Caco-2 (cell line): ENCODE data around the gene PI4K2B. TPM values are rescaled to one million over a fixed set of nuclear protein-coding genes. Genes with fewer than 3 reads are reported as not detected.

Experiments used
- BruUV-seq: library from RNA; stranded (reverse); fragments of 400-500 nt; replicated peaks from 2 replicates; lab custom pipeline; 2021; lab: Mats Ljungman, UMichigan
- CTCF ChIA-PET: fragments of 300-600 bp; sonication (Branson Sonifier 250); formaldehyde crosslinking; loops from one replicate; lab custom pipeline; 2022; ENCODE audit warnings: antibody characterized with exemption; lab: Charles Lee
- POLR2A ChIA-PET: fragments of 300-600 bp; sonication (Branson Sonifier 250); formaldehyde crosslinking; loops from one replicate; lab custom pipeline; 2022; ENCODE audit warnings: antibody characterized with exemption; lab: Charles Lee
- DNase-seq, 2 experiments: peaks; one replicate each; pipeline versions ENCODE4 v3.0.0 to v3.0.0-alpha.2; 2020 to 2022
- H3K27me3 ChIP-seq: replicated peaks from 2 replicates; pipeline ENCODE4 v1.6.0; 2011; ENCODE audit warnings: low read length; ENCODE audit not compliant: control insufficient read depth, insufficient read depth
- H3K36me3 ChIP-seq: 2 replicates; pipeline ENCODE4 v1.5.1; 2011; ENCODE audit warnings: low read length; ENCODE audit not compliant: control insufficient read depth, insufficient read depth
- H3K4me1 ChIP-seq: fragments of 250-450 bp; sonication (Bioruptor Pico); 2 replicates; pipeline ENCODE4 v1.5.1; 2020; ENCODE audit warnings: mild to moderate bottlenecking
- H3K4me3 ChIP-seq: 2 replicates; pipeline ENCODE4 v1.5.1; 2011; ENCODE audit warnings: low read depth, mild to moderate bottlenecking, control low read depth, low read length
- H3K9me3 ChIP-seq: fragments of 250-450 bp; sonication (Bioruptor Pico); 2 replicates; pipeline ENCODE4 v1.5.1; 2020; ENCODE audit warnings: mild to moderate bottlenecking, moderate library complexity
- H3K27ac Mint-ChIP-seq: one replicate; pipeline ENCODE4 v1.8.0; 2022; ENCODE audit warnings: mixed read lengths; ENCODE audit not compliant: unreplicated experiment
- H3K27me3 Mint-ChIP-seq: one replicate; pipeline ENCODE4 v1.8.0; 2022; ENCODE audit warnings: mixed read lengths; ENCODE audit not compliant: insufficient read depth, unreplicated experiment
- H3K36me3 Mint-ChIP-seq: one replicate; pipeline ENCODE4 v1.8.0; 2022; ENCODE audit warnings: mild to moderate bottlenecking, mixed read lengths; ENCODE audit not compliant: insufficient read depth, unreplicated experiment
- H3K4me1 Mint-ChIP-seq: one replicate; pipeline ENCODE4 v1.8.0; 2022; ENCODE audit warnings: low read depth, mixed read lengths; ENCODE audit not compliant: unreplicated experiment
- H3K4me3 Mint-ChIP-seq: one replicate; pipeline ENCODE4 v1.8.0; 2022; ENCODE audit warnings: mild to moderate bottlenecking, moderate library complexity, mixed read lengths; ENCODE audit not compliant: unreplicated experiment
- H3K9me3 Mint-ChIP-seq: one replicate; pipeline ENCODE4 v1.8.0; 2022; ENCODE audit warnings: mixed read lengths; ENCODE audit not compliant: unreplicated experiment
- CTCF ChIP-seq, 2 experiments: fragments of 200-600 bp in 1 of 2; IDR thresholded peaks; 1 replicate in 1 of 2; 2 replicates in 1 of 2; pipeline versions ENCODE4 v1.5.1 to v1.8.0; 2011 to 2022; ENCODE audit warnings: antibody characterized with exemption in 1 of 2, control low read depth in 1 of 2, inconsistent platforms in 1 of 2, low read depth in 1 of 2, low read length in 1 of 2, mild to moderate bottlenecking in 1 of 2, moderate library complexity in 1 of 2; ENCODE audit not compliant: insufficient read depth in 1 of 2, severe bottlenecking in 1 of 2, unreplicated experiment in 1 of 2
- intact Hi-C: fragments of 100-400 bp; cut with micrococcal nuclease; formaldehyde crosslinking; loops from one replicate; pipeline ENCODE4 v1.10.0; 2022; ENCODE audit not compliant: unreplicated experiment
- total RNA-seq: library from RNA; stranded (reverse); gene quantifications from 2 replicates; pipeline ENCODE4 v1.2.3, GENCODE V29; 2022

PI4K2B gene
- total RNA-seq, 1 experiment from 2014 or later: 25.0 TPM

GRCh38 chr4:25258980-25259578 lies 25.2 kb downstream of the PI4K2B start:
- H3K27me3 ChIP-seq: no peaks in the 10 kb centered on the region
- Mint-ChIP-seq H3K4me1 (no peaks in the 10 kb centered on the region), H3K27ac (no peak overlapping the region), H3K36me3 (peaks cover 33% of the 10 kb centered on the region), H3K27me3 (no peaks in the 10 kb centered on the region), H3K9me3 (no peaks in the 10 kb centered on the region), H3K4me3 (no peak overlapping the region)
- BruUV-seq: no TSS peak
- no peak for DNase-seq
- H3K4me3 ChIP-seq: no peak overlapping the region
- TF ChIP-seq CTCF (IDR thresholded peaks at IDR 0.05; ENCODE audit: insufficient read depth in 1 of 2, low read depth in 1 of 2, low read length in 1 of 2, severe bottlenecking in 1 of 2, unreplicated experiment in 1 of 2): no peak
- intact Hi-C loops: no loop called here
- no peaks in the 10 kb centered on the region for H3K9me3 ChIP-seq
- H3K4me1 ChIP-seq: peaks cover 9% of the 10 kb centered on the region
- CTCF ChIA-PET: no interaction called here
- H3K36me3 ChIP-seq: no peaks in the 10 kb centered on the region
- POLR2A ChIA-PET: no interaction called here

GRCh38 chr4:25271866-25272265 lies 38.0 kb downstream of the PI4K2B start:
- ChIA-PET CTCF (interaction anchor here (0.5 kb wide), 1 partner anchor 242 kb away, joined by 4 read pairs; no protein-coding TSS in a partner anchor), POLR2A (no interaction called here)
- no peaks in the 10 kb centered on the region for H3K27me3 ChIP-seq

GRCh38 chr4:25280210-25280609 lies 46.4 kb downstream of the PI4K2B start:
- intact Hi-C loops: no loop called here
- H3K27ac Mint-ChIP-seq: no peak overlapping the region
- no peak overlapping the region for H3K4me3 ChIP-seq
- DNase-seq: no peak
- no peaks in the 10 kb centered on the region for H3K4me1 Mint-ChIP-seq
- ChIA-PET CTCF (no interaction called here), POLR2A (no interaction called here)
- H3K4me3 Mint-ChIP-seq: no peak overlapping the region
- no peaks in the 10 kb centered on the region for H3K9me3 Mint-ChIP-seq
- no TSS peak for BruUV-seq
- peaks cover 5% of the 10 kb centered on the region for H3K36me3 Mint-ChIP-seq
- peaks cover 7% of the 10 kb centered on the region; the same call in 1 of the 2 replicates for H3K4me1 ChIP-seq
- no peaks in the 10 kb centered on the region for H3K27me3 ChIP-seq
- TF ChIP-seq CTCF (IDR thresholded peaks at IDR 0.05; ENCODE audit: insufficient read depth in 1 of 2, low read depth in 1 of 2, low read length in 1 of 2, severe bottlenecking in 1 of 2, unreplicated experiment in 1 of 2): no peak
- H3K9me3 ChIP-seq: no peaks in the 10 kb centered on the region
- H3K27me3 Mint-ChIP-seq: no peaks in the 10 kb centered on the region
- H3K36me3 ChIP-seq: no peaks in the 10 kb centered on the region

More at GRCh38 chr4:25271866-25272265, 38.0 kb downstream of the PI4K2B start:
- no TSS peak for BruUV-seq
- DNase-seq: no peak
- no peak for TF ChIP-seq CTCF (IDR thresholded peaks at IDR 0.05; ENCODE audit: insufficient read depth in 1 of 2, low read depth in 1 of 2, low read length in 1 of 2, severe bottlenecking in 1 of 2, unreplicated experiment in 1 of 2)
- intact Hi-C loops: no loop called here
- no peaks in the 10 kb centered on the region for H3K27me3 Mint-ChIP-seq
- H3K4me3 Mint-ChIP-seq: no peak overlapping the region
- no peaks in the 10 kb centered on the region for H3K9me3 ChIP-seq
- no peaks in the 10 kb centered on the region for H3K9me3 Mint-ChIP-seq
- peaks cover 9% of the 10 kb centered on the region for H3K36me3 Mint-ChIP-seq
- no peaks in the 10 kb centered on the region for H3K4me1 ChIP-seq
- no peaks in the 10 kb centered on the region for H3K4me1 Mint-ChIP-seq
- H3K36me3 ChIP-seq: no peaks in the 10 kb centered on the region
- no peak overlapping the region for H3K27ac Mint-ChIP-seq
- H3K4me3 ChIP-seq: no peak overlapping the region
